ENCODE data around the gene VSIR. TPM values are rescaled to one million over a fixed set of nuclear protein-coding genes. Genes with fewer than 3 reads are reported as not detected.

VSIR gene
- polyA plus RNA-seq, 1 of the 3 experiments (the other 2 are of a cell fraction) = 11.3 TPM

GRCh38 chr10:71745664-71746250, 27.6 kb downstream of the VSIR start (continued):
- TF ChIP-seq, protein P1, sequence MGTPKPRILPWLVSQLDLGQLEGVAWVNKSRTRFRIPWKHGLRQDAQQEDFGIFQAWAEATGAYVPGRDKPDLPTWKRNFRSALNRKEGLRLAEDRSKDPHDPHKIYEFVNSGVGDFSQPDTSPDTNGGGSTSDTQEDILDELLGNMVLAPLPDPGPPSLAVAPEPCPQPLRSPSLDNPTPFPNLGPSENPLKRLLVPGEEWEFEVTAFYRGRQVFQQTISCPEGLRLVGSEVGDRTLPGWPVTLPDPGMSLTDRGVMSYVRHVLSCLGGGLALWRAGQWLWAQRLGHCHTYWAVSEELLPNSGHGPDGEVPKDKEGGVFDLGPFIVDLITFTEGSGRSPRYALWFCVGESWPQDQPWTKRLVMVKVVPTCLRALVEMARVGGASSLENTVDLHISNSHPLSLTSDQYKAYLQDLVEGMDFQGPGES (IDR thresholded peaks at IDR 0.05; ENCODE audit: low read depth, low read length) = no peak
- TF ChIP-seq RFX5 (IDR thresholded peaks at IDR 0.05; ENCODE audit: low read length) = no peak

GRCh38 chr10:71744897-71745663, 28.2 kb downstream of the VSIR start:
- Histone ChIP-seq H3K9me2 (no peaks in the 10 kb centered on the region), H3K36me3 (replicated peaks in 1 of 2; ENCODE audit: control insufficient read depth in 1 of 2, insufficient read depth in 2 of 2, low read length in 1 of 2) (no peaks in the 10 kb centered on the region), H3K9ac (no peak overlapping the region), H2AFZ (ENCODE audit: low read depth) (no peak overlapping the region), H3K9me3 (no peaks in the 10 kb centered on the region), H3F3A (replicated peaks; ENCODE audit: insufficient read depth) (no peaks in the 10 kb centered on the region), H4K20me1 (ENCODE audit: insufficient read depth) (no peaks in the 10 kb centered on the region), H3K79me2 (ENCODE audit: insufficient read depth) (no peaks in the 10 kb centered on the region), H3K27ac (ENCODE audit: low read depth in 2 of 2, low read length in 1 of 2) (no peak overlapping the region), H3K4me3 (ENCODE audit: low read depth in 2 of 2, low read length in 1 of 2) (no peak overlapping the region), H3K4me2 (no peak overlapping the region), H3K4me1 (ENCODE audit: control insufficient read depth in 1 of 2, insufficient read depth in 2 of 2, low read depth in 1 of 2, low read length in 1 of 2) (peaks cover 0 to 22% of the 10 kb centered on the region in 2 experiments; a peak in 1 of 4 replicates), H3K27me3 (ENCODE audit: insufficient read depth) (no peaks in the 10 kb centered on the region)
- ChIA-PET POLR2A (no interaction called here), CTCF (interaction anchor here (0.6 to 1.7 kb wide), 6 partner anchors 10 to 1999 kb away, joined by 3 to 8 read pairs (median 3); partner anchors contain the start of gene VSIR)
- no peak for DNase-seq
- TF ChIP-seq SMC3 (IDR thresholded peaks at IDR 0.05; ENCODE audit: low read depth, low read length) (no peak), FOXJ3 (CRISPR knock-in tag; IDR thresholded peaks at IDR 0.05) (no peak), TCF12 (IDR thresholded peaks at IDR 0.05) (no peak), CHD2 (IDR thresholded peaks at IDR 0.05; ENCODE audit: low read length, partially characterized antibody) (no peak), RFX5 (IDR thresholded peaks at IDR 0.05; ENCODE audit: low read length) (no peak), REST (IDR thresholded peaks at IDR 0.05; ENCODE audit: low read depth, low read length) (no peak), GABPA (IDR thresholded peaks at IDR 0.05; ENCODE audit: low read depth) (no peak), MXI1 (IDR thresholded peaks at IDR 0.05; ENCODE audit: low read depth, low read length) (no peak), MEF2A (IDR thresholded peaks at IDR 0.05; ENCODE audit: borderline replicate concordance, low read depth) (no peak)
- TF ChIP-seq, protein P2, sequence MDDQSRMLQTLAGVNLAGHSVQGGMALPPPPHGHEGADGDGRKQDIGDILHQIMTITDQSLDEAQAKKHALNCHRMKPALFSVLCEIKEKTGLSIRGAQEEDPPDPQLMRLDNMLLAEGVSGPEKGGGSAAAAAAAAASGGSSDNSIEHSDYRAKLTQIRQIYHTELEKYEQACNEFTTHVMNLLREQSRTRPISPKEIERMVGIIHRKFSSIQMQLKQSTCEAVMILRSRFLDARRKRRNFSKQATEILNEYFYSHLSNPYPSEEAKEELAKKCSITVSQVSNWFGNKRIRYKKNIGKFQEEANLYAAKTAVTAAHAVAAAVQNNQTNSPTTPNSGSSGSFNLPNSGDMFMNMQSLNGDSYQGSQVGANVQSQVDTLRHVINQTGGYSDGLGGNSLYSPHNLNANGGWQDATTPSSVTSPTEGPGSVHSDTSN (IDR thresholded peaks at IDR 0.05) = no peak
- TF ChIP-seq, protein P3, sequence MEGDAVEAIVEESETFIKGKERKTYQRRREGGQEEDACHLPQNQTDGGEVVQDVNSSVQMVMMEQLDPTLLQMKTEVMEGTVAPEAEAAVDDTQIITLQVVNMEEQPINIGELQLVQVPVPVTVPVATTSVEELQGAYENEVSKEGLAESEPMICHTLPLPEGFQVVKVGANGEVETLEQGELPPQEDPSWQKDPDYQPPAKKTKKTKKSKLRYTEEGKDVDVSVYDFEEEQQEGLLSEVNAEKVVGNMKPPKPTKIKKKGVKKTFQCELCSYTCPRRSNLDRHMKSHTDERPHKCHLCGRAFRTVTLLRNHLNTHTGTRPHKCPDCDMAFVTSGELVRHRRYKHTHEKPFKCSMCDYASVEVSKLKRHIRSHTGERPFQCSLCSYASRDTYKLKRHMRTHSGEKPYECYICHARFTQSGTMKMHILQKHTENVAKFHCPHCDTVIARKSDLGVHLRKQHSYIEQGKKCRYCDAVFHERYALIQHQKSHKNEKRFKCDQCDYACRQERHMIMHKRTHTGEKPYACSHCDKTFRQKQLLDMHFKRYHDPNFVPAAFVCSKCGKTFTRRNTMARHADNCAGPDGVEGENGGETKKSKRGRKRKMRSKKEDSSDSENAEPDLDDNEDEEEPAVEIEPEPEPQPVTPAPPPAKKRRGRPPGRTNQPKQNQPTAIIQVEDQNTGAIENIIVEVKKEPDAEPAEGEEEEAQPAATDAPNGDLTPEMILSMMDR (IDR thresholded peaks at IDR 0.05) = no peak
- WGBS (ENCODE audit: low lambda C conversion rate) = 73% methylated on average over 6 of the region's 8 CpGs
